HG03108 (cell line): Measurements from ENCODE around the gene AKT1S1.
"Not testable (repeated sequence)": the region's sequence is repeated elsewhere in the genome, so short reads cannot be mapped to it uniquely, and the experiment has no call there.

ENCODE experiments used
- ATAC-seq: cut with Tn5 transposase; IDR thresholded peaks from one replicate; pipeline ENCODE4 v1.9.1; 2021; ENCODE audit warnings: moderate library complexity; ENCODE audit not compliant: unreplicated experiment

The AKT1S1 gene

DNA sequence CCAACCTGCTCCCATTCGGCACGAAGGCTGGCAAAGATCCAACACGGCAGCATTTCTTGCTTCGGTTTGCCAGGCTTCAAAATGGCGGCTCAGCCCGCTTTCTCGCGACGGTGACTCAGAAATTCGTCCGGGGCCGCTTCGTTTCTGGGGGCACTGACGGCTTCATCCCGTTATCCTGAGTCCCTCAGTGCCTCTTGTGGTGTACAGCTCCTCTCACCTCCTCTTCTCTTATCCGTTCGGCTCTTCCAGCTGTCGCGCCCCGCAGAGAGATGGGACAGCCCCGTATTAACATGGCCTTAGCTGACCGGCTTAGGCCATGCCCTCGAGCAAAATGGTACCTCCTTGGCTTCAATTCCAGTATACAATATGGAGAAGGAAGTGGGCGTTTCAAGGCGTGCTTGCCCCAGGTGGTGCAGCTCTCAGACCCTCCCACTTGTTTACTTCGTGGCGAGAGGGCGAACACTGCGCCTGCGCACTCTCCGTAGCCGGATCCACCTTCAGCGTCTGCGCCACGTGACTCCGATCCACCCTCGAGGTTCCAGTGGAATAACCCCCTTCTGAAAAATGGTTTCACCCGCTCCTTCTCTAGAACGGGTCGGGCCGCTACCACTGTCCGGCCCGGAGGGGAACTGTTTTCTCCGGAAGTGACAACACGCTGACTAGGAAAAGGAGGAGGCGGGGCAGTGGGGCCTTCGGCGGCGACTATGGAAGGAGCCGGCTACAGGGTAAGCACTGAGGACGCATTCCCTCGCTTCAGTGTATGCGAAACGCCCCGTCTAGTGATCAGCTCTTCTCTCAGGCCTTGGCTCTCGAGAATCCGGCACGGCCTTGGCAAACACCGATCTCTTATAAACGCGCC lies at the start of gene AKT1S1, which contains the start of gene TBC1D17:
Gene AKT1S1, minus strand, starts transcription at position 336 of the 859 bp plus-strand sequence. CDS start 4,060 bp downstream, outside the sequence.
Gene TBC1D17, plus strand, starts transcription at position 683 of the 859 bp plus-strand sequence. Its CDS starts 22 bp downstream, at position 705.
- peak; percentile 60 for ATAC-seq

DNA sequence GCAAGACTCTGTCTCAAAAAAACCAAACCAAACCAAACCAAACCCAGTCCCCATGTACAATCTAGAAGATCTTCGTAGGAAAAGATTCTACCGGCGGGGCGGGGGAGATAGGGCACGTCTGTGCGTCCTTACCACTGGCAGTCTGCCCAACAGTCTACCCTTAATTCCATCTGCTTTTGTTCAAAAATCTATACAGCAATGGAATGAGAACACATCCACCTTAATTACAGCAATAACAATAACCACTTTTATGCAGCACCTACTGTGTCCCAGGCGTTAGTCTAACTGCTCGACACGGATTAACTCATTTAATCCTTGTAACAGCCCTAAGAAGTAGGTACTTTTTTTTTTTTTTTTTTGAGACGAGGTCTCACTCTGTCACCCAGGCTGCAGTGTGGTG lies 49.4 kb upstream of the AKT1S1 start:
- ATAC-seq, result no peak

GRCh38 chr19:49925486-49925885 lies 48.3 kb upstream of the AKT1S1 start:
- no peak for ATAC-seq

DNA sequence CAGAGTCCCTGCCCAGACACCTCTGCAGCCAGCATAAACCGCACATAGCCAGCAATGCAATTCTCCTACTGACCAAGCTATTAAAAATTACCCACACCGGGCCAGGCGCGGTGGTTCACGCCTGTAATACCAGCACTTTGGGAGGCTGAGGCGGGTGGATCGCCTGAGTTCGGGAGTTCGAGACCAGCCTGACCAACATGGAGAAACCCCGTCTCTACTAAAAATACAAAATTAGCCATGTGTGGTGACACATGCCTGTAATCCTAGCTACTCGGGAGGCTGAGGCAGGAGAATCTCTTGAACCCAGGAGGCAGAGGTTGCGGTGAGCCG lies 47.7 kb upstream of the AKT1S1 start:
- not testable (repeated sequence) for ATAC-seq

DNA sequence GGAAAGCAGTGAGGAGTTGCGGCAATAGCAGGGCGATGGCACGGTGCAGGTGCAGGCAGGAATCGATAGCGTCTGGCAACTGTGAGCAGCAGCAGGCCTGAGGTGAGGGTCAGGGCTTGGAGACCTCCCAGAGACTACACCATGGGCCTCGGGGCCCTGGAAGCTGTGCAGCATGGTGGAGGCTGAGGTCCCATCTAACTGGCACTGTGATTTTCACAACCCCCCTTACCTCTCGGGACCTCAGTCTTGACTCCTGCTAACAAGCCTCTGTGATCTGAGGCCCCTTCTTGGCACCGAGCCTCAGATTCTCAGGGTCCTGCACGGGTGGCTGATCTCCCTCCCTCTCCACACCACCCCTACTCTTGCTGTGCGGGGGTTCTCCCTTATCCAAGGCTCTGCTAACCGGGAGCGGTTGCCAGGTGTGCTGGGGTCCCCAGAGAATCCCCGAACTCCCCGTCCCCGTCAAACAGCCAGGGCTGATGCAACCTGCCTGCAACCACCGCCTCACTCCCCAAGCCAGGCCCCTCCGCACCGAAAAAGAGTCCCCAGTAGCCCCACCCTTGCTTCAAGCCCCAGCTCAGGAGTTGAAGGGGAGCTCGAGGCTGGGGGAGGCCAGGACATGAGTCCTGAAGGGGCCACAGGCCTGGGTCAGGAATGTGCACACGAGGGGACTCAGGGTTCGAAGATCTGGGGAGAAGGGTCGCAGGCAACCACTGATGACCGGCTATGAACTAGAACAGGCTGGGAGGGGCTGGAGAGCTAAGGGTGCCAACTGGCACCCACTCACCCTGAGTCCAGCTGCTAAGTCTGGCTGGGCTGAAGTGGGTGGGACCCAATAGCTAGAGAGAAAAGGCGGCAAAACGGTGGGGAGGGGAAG lies 47.1 kb upstream of the AKT1S1 start:
- no peak for ATAC-seq

- no peak for ATAC-seq
Measured at GRCh38 chr19:49923055-49924003, 46.2 kb upstream of the AKT1S1 start.

- ATAC-seq, result no peak
Measured at GRCh38 chr19:49921871-49922795, 45.0 kb upstream of the AKT1S1 start.

- ATAC-seq, result no peak
Measured at GRCh38 chr19:49920624-49921363, 43.6 kb upstream of the AKT1S1 start.

- no peak for ATAC-seq
Measured at GRCh38 chr19:49918089-49918488, 40.9 kb upstream of the AKT1S1 start.

DNA sequence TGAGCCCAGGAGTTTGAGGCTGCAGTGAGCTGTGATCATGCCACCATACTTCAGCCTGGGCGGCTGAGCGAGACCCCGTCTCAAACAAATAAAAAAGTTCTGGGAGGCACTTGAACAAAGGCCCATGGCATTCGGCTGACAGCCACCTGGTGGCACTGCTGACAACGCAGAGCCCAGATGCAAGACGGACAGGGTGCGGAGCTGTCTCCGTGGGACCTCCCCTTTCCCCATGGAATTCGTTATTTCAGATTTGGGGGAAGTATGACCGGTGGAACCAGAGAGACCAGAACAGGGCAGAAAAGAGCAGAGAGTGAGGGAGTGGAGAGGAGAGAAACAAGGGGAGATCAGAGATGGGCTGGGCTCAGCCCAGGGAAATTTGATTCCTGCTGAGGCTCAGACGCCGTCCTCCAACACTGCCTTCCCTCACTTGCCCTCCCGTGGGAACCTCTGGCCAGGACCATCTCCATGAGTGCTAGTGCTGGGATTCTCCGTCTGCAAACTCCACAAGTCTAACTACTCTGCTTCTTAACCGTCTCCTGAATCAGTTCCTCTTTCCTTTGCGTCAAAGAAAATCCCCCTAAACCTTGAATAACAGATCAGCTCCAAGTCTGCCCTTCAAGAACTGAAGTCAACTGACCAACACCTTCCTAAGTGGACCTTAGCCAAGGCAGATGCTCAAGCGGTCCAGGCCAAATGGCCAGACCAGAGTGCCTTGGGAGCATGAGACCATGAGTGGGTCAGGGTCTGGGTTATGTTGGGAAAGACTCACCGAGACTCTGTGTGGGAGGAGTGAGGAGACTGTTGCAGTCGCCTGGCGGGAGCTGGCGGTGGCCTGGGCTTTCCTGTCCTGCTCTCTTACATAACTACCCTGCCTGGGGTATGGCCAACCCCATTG lies 39.9 kb upstream of the AKT1S1 start:
- ATAC-seq, result no peak

DNA sequence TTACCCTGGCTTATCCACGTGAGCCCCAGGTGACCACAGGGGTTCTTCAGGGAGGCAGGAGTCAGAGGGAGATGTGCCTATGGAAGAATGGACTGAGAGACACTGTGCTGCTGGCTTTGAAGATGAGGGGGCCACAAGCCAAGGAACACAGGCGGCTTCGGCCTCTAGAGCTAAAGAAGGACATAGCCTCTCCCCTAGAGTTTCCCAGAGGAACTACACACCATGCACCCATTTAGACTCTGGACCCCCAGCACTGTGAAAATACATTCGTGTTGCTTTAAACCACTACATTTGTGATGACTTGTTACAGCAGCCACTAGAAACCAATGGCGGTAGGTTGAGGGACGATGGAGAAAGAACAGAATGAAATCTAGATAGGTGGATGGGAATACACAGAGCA lies 38.1 kb upstream of the AKT1S1 start:
- ATAC-seq, result no peak

DNA sequence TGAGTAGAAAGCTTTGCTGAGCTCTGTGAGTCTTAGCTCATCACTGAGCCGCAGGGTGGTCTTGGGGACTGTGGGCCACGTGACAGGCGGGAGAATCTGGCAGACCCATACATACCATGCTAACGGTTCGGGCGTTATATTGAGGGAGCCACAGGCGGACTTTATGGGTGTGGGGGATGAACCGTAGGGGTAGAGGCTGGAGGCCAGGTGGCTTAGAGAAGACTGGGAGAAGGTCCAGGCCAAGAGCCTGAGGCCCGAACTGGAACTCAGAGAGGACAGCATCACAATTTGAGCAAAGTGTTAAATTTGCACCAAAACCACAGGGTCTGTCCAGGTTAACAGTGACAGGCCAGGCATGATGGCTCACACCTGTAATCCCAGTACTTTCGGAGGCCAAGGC lies 36.6 kb upstream of the AKT1S1 start:
- no peak for ATAC-seq

DNA sequence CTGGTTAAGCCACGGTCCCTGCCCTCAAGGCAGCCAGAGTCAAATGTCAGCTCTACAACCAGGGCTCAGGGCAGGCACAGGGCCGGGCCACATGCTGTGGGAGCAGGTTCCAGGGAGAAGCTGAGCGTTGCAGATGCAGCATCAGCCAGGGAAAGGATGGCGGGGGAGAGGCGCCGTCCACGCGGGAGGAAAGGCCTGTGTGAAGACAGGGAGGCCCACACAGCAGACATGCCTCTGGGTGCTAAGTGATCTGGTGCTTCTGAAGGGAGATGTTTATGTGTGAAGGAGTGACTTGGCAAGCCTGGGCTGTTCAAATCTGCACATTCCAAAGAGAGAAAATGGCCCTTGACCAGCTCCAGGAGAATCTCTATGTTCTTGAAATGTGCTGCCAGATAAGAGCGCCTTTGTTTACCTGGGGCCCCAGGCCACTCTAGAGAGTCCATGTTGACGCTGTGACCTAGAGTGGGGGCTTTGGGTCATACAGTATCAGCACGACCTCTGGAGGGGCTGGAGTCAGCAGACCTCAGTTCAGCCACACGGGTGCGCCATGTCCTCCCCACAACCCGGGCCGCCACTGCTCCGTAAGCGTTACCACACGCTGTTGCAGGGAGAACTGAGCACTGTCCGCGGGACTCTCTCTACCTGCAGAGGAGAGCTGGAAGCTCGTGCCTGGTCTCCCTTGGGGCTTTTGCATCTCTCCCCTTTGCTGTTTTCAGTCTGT lies 36.0 kb upstream of the AKT1S1 start:
- no peak for ATAC-seq

DNA sequence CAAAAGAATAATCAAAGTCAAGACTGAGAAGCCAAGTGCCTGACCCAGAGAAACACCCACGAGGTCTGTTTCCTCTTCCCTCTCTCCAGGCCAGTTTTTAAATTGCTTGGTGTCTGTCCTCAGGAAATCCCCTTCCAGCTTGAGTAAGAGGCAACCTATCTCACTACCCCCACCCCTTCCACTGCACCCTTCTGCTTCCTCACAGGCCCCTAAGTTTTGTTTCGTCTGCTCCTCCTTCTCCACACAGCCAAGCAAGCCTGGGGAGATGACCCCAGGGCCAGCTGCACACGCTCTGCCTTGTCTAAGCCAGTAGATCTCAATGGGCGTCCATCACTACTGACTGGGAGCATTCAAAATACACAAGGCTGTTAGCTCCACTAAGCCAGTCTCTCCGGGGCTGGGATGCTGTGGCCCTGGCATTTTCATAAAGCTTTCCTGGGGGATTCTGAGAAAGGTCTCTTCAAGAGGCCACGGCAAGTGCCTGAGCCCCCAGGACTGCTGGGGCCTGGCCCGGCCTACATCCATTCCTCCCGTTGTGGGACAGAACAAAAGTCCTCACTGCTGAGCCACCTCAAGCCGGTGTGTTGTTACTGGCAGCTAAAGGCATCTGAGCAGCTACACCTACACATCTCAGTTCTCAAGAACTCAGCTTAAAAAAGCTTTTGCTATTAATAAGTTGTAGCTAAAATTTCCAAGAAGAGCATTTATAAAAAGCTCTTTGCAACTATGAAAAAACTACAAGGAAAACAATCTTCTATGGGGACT lies 34.4 kb upstream of the AKT1S1 start:
- ATAC-seq, result peak; percentile 32

- ATAC-seq, result no peak
Measured at GRCh38 chr19:49910179-49910578, 33.0 kb upstream of the AKT1S1 start.
